ENCODE measurements around the gene MMGT1.
"Not testable (repeated sequence)": the region's sequence is repeated elsewhere in the genome, so short reads cannot be mapped to it uniquely, and the experiment has no call there.

MMGT1 gene

DNA sequence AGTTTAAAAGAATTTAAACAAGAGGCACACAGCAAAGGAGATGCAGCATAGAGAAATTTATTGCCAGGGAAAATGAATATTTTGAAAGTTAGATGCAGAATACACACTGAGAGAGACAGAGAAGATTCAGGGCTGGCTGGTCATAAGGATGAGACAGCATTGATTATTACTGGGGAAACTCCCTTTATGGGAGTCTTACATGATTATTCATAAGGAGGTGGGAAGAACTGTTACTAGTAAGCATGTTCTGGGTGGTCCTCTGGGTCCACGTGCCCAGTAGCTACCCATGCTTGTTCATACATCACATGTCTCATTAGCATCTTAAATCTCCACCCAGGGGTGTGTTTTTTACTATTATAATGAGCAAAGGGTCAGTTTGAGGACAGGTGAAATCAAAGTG is 53.3 kb downstream of the MMGT1 start:
- DNase-seq: not testable (repeated sequence)

DNA sequence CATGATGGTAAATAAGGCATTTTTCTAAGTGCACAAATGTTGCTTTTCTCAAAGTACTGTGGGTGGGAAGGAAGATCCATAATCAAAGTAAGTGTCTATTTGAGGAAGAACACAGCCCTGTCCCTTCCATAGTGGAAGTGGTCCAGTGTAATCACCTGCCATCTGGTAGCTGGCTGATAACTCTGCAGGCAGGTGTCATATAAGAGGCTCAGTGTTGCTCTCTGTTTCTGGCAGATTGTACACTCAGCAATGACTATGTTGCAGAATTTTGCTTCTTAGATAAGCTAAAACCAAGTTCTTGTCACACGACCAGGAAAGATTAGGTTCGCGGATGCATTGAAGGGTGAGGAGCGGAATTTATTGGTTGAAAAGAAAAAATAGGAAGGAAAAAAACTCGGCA is 59.4 kb downstream of the MMGT1 start:
- DNase-seq: no peak
